ENCODE data around the gene RPS23.
A peak's percentile ranks its signal among the peaks of the same experiment; 100 is the strongest.

RPS23 gene

DNA sequence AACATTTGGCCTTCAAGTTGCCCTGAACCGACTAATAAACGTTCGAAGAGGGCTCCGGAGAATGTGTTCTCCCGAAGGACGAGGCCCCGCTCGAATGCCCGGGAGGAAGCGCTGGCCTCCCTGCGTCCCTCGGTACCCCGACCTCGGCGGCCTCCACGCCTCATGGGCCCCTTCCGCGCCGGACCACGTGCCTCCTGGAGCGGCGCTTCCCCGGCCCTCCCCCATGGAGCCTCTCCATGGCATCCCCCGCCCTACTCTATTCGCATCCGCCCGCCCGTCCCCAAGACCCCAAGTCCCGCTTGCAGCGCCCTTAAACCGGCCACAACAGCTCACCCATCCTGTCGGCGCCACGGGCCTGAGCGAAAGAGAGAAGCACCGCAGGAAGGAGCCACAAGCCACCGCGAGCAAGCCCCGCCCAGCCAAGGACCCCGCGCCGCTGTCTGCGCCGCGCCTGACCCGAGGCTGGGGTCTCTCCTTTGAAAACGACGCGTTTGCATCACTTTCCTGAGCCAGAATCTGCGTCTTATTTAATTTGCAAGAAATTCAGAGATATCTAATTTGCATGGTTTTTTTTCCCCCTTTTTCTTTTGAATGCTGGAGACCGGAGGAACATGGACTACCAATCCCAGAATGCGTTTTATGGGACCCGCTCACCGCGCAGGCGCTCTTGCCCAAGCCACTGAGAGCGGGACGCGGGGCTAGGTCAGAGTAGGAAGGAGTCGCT is at the start of gene RPS23:
TSS of gene RPS23 (minus strand) at position 368 of the 724 bp plus-strand sequence. CDS start at position 337, 31 bp downstream.
- DNase-seq: peak; percentile 89 to 93 (median 91)

DNA sequence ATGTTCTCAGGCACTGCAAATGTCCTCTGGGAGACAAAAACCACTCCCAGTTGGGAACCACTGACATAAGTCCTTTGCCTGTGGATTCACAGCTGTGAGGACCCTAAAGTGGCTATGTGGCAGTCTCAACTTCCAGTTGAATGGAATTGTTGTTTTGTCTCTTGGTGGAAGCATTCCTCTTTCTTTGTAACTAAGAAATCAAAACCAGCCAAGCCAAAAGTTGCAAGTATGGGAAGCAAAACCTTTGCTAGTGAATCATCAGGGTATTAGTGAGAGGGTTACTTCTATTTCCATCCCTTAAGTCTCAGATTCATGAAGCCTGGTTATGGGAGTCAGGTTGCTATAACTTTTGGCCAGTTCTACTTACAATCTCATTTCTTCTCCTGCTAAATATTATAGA is 49.8 kb upstream of the RPS23 start:
- no peak for DNase-seq

DNA sequence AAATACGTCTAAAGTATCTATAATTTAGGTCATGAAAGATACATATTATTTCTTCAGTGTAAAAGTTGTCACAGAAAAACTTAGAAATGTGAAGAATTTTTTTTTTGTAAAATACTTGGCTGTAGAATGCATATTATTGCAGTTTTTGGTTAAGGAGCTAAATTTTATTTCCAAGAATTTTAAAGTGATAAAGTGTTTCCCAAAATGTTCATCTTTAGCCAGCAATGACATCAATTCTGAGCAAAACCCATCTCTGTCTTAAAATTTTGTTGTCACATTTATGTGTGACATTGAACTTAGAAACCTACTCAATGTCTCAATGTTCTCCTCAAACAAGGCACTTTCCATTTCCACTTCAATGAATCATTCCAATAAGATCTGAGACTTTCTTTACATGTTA is 47.8 kb upstream of the RPS23 start:
- no peak for DNase-seq

DNA sequence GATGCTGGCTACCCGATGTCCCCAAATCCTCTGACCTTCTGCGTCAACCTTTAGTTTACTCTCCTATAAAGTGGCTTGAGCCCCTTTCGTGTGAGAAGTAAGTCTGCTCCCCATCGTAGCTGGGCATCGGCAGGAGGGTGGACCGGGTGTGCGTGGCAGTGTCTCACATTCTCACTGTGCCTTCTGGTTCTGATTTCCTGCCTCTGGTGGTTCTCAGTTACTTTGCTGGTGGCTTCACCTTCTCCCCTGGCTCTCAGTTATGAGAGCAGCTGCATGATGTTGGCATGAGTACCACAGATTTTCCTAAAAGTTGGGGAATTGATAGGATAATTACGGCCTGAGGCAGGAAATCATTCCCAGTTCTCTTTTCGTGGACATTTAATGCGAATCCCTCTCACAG is 47.0 kb upstream of the RPS23 start:
- DNase-seq: no peak

DNA sequence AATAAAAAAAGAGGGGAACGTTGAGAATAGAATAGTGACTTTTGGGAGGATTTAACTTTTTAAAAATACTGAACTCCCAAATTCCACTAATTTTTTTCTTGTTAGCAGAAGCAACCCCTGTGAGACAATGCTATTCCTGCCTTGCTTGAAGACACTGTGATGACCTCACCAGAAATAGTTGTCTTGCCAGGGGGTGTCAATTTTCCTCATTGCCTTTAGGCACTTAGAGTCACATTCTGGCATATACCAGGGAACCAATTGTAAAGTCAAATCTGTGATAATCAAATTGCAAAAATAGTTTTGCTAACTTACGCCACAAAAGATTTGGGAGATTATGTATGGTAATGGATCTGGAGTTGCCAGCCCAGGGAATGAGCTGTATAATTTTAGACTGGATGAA is 42.8 kb upstream of the RPS23 start:
- no peak for DNase-seq

DNA sequence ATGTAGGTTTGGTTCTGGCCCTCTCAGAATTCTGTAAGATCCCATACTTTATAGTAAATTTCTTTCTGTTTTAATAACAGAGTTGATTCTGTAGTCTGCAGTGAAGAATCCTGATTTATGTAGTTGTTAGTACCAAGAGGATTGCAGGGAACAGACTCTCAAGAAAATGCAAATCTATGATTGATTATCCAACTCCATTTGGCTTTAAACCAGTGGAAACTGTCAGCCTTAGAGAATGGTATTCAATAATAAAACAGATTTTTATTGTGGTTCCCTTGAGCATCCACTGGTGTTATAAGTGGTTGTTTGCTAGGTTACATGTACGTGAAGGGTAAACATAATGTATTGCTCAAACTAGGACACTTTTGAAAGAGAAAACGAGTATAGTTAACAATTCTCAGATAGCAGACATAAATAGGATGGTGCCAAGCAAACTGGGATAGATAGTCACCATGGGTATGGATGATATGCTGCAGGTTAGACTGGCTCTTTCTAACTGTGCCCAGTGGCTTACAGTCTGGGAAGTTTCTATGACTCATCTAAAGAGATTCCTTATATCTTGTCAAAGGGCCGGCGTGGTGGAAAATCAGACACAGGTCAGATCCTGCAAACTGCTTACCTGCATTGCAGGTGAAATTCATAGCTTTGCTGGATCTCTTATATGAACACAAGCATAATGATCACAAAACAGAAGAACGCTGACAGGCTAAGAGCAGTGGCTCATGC is 41.7 kb upstream of the RPS23 start:
- no peak for DNase-seq

DNA sequence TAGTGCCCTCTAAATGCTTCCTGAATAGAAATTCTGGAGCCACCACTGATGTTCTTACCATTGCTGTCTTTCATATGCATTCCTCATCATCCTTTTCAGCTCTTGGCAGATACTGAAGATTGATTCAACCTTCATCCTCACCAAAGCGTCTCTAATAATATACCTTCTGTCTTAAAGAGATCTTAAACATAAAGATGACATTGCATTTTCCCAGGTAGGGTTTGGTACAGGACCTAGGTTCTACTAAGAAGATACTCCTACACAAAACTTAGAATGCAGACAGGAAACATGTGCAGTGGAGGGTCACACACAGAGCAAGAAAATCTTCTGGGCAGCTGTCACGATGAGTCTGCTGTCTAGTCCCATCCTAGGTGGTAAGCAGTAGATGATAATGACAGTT is 41.0 kb upstream of the RPS23 start:
- DNase-seq: no peak

DNA sequence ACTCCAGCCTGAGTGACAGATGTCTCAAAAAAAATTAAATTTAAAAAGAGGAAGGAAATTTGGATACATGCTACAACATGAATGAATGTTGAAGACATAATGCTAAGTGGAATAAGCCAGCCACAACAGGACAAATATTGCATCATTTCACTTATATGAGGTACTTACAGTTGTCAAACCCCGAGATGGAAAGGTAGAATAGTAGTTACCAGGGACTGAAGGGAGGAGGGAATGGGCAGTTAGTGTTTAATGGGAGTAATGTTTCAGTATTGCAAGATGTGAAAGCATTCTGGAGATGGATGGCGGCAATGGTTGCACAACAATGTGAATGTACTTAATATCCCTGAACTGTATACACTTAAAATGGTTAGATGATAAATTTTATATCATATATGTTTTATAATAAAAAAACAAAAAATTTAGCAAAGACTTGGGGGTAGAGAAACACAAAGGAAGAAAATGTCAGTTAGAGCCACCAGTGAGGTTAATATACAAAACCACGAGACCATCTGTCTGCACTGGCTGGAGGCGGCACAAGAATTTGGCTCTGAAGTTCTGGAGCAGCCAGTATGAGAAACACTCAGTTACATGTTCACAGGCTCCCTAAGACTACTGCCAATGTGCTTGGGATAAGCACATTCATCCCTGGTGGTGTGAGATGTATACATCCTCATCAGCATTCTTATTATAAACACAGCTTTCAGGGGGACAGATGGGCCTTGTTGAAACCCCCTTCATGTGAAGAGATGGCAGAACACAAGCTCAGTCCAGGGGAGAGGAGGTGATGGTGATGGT is 37.0 kb upstream of the RPS23 start:
- no peak for DNase-seq

DNA sequence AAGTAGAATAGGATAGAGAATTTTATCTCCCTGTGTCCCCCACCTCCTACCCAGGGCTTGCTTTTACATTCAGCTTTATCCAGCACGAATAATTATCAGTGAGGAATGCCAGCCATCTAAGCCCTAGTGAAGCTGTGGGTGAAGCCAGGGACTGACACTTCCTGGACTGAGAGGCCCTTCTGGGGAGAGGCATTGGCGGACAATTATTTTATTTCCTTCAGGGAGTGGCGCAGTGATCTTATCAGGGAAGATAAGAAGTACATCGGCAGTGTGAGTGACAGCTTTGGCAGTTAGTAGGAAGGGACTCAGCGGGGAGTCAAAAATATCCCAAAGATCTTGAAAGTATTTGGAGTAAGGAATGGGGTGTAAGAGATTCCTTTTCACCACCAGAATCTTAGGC is 34.9 kb upstream of the RPS23 start:
- no peak for DNase-seq

DNA sequence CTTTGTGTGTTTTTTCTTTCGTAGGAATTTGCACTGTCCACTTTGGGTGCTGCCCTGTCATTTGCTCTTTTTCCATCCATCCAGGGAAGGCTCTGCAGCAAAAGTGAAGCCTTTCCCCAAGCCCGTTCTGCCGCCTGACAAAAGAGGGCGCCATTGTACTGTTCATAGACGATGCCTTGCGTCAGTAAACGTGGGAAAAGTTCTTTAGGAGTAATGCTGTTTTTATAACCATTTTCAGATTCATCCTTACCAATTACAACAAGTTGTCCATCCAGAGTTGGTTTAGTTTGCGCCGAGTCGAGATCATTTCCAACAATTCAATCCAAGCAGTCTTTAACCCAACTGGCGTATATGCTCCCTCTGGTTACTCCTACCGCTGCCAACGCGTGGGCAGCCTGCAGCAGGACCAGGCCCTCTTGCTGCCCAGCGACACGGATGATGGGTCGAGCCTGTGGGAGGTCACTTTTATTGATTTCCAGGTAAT is 34.3 kb upstream of the RPS23 start:
- DNase-seq: peak; percentile 12 to 65 (median 56)

DNA sequence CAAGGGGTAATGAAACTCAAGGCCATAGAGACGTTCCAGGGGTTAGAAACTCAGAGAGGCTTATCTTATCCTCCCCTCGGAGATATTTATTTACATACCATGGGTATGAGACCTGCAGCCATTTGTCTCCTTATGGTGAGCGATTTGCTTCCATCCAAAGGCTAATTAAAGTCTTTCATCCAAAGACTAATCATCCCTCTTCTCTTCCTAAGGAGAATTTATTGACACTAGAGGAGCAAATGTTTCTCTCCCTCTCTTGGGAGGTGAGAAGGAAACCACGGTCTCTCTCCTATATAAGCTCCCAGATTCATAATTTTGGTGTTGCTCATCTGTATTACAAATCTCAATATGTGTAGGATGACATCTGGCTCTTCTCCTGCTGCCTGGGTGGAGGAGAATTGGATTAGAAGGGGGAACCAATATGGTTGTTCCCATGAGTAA is 31.0 kb upstream of the RPS23 start:
- DNase-seq: no peak

DNA sequence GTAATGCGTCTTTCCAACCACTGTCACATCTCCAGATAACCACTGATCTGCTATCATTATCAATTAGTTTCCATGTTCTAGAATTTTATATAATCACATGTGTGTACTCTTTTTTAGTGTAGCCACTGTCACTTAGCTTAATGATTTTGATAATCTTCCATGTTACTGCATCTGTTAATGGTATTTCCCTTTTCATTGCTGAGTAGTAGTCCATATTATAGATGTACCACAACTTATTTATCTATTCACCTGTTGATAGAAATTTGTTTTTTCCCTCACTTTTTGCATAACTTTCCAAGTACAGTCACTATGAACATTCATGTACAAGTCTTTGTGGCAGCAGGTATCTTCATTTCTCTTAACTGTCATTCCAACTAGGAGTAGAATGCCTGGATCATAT is 30.3 kb upstream of the RPS23 start:
- no peak for DNase-seq

DNA sequence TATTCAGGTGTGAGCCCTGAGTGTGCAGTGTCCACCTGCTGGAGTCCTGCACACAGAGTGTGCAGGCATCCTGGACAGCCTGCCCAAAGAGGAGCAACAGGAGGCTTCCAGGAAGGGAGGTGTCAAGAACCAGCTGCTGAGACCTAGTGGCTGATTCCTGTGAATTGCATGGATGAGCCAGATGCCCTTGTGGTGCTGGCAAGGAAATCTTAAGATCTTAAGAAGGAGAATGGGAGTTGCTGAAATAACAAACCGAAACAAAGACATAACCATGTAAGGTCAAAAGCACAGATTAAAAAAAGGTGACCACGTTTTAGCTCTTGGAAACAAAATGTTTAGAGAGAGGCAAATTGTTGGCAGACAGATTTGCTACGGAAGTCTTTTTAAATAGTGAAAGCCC is 29.3 kb upstream of the RPS23 start:
- no peak for DNase-seq

DNA sequence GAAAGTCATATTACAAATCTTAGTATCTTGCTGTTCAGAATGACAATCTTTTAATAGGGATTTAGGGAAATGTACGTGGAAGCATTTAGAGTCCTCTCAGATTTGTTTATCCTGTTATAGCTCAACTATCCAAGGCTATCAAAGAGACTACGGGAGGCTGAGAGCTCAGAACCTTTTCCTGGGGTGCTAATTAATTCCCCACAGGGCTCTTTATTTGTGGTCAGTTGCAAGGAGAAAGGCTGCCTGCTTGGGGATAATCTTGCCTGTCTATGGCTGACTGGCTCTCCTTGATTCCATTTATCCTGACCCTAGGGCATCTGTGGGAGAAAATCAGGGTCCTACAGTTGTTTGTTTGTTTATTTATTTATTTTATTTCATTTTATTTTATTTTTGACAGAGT is 28.0 kb upstream of the RPS23 start:
- no peak for DNase-seq

DNA sequence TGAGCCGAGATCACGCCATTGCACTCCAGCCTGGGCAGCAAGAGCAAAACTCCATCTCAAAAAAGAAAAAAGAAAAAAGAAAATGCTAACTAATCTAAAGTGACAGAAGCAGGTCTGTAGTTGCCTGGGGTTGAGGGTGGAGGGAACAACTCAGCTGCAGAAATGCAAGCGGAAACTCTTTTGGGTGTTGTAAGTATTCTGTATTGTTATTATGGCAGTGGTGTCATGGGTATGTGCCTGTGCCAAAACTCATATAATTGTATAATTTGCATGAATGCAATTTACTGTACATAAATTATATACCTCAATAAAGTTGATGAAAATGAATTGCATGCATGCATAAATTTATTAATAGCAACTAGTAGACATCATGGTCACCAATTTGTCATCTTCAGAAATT is 23.0 kb upstream of the RPS23 start:
- no peak for DNase-seq

DNA sequence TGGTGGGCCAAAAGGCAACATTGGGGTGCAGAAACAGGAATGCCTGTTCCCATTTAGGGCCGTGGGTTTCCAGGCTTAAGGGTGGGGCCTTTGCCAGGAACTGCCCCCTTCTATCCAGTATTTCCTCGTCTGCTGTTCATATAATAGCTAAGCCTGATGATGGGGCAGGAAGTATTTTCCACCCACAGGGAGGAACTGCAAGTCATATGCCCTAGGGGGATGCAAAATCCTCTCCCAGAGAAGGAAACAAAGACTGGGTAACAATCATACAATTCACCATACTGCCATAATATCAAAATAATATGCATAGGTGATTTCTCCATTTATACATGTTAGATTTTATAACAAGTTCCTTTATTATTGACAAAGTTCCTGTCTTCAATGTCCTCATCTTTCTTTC is 20.5 kb upstream of the RPS23 start:
- DNase-seq: no peak

DNA sequence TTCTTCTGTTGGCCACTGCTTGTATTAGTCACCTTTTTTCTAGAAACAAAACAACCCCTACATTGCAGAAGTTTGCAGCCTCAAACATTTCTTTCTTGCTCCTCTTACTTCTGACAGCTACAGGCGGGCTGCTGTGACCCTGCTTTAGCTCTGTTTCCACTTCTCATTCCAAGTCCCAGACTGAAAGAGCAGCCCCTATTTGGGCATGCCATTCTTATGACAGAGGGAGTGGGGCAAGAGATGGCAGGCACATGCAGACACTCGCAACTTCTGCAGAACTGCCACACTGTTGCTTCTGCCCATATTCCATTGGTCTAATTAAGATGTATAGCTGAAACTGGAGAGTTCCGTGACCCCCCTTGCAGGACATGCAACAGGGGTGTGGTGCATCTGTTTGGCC is 19.6 kb upstream of the RPS23 start:
- DNase-seq: no peak

DNA sequence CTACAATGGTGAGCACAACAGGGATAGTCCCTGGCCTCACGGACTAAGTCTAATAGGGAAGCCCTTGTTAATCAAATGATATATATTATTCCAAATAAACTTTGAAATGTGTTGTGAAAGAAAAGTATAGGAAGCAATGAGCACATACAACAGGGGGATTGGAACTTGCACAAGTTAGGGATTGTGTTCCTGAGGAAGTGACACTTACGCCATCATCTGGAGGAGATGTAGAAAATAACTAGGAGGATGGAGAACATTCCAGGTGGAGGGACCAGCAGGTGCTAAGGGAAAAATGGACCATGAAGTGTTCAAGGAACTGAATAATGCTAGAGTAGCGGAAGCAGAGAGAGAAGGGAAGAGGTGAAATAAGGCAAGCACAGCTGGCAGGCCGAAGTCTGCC is 18.8 kb upstream of the RPS23 start:
- no peak for DNase-seq

DNA sequence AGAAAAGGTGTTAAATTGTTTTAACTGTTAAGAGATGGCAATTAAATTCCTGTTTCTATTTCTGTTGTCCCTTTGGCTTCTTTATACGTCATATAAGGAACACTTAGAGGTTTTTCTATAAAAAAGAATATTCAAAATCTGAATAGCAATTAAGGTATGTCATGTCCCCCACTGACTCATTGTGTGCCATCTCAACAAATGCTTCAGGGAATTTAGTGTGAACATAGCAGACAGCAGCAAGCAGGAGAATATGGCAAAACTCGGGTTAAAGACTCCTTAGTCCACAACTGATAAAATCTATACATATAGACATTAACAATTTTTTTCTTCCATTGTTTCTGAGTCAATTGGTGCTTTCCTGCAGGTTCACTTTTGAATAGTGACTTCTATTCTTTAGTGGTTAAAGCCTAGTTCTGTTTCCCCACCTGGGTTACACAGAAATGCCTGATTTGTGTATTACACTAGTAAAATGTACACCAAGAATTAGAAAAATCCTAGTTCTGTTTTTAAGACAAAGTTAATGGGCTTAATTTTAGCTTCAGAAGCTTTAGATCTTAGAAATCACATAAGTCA is 17.9 kb upstream of the RPS23 start:
- no peak for DNase-seq

DNA sequence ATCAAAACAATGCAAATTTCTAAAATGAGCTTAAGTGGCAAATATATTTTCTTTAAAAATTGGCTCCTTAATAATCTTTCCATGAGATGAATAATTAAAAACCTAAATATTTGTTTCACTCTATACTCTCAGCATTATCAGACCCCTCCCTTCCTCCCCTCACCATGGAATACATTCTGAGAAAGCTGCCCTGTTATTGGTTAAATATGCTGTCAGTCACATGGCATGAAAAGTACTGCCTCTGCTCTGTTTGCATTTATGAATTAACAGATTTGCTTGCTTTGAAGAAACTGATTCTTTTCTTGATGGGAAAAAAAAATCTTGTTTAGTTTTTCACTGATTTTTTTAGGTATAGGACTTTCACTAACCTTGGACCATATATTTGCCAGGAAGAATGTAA is 17.0 kb upstream of the RPS23 start:
- DNase-seq: peak in 1 of 3 experiments; percentile 14

DNA sequence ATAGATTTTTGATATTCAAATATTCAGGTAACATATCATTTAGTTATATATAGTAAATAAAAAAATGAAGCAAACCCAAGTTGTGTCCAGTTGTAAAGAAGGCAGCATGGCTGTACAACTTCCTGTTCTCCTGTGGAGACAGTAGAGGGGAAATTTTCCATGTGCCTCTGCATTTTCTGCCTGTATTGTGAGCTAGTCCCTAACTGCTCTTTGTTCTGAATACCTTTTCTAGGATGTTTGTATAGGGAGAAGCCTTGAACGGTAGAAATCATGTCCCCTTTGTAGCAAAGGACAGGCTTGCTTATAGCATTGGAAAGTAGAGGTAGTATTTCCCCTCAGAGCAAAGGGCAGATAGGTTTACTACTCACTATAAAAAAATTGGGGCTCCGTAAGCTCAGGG is 13.3 kb upstream of the RPS23 start:
- no peak for DNase-seq

DNA sequence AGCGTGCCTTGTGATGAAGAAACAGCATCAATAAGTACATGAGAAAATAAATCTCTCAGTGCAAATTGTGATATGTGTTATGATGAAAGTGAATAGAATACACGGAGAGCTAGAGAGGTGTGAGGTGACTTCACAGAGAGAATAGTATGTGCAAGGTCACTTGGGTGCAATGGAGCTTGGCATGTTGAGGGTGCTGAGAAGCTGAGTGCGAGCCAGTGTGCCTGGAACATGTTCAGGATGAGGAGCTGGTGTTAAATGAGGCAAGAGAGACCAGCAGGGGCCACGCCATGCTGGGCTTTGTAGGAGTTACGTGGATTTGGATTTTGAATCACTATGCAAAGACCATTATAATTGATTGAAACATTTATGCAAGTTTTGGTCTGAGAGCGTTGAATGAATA is 12.8 kb upstream of the RPS23 start:
- no peak for DNase-seq

DNA sequence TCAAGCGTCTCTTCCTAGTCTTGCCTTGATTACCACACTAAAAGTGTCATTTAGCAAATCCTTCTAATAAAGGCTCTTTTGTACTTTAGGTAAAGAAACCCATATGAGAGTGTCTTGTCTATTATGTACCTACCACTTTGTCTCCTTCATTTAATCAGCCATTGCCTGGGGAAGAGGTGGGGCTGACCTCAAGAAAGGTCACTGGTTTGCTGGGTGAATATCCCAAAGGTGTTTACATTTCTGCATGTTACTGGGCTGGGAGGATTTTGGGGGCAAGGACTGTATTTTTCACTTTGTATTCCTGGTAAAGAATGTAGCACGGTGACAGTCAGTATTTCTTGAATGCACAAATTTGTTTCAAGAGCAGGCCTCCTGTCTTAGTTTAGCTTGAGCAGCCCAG is 11.9 kb upstream of the RPS23 start:
- DNase-seq: no peak

Measured in NCI-H1417 (cell line).